Right renal cortex interstitium (tissue), 3 donors: ENCODE results near the gene SH3PXD2B. TPM values are rescaled to one million over a fixed set of nuclear protein-coding genes. Genes with fewer than 3 reads are reported as not detected.
"Not testable (repeated sequence)": the region's sequence is repeated elsewhere in the genome, so short reads cannot be mapped to it uniquely, and the experiment has no call there.

Experiments
- DNase-seq, 3 donors: peaks; one replicate each; pipeline ENCODE4 v3.0.0-alpha.2; 2013; ENCODE audit warnings: low read depth in 3 of 3, low spot score in 2 of 3
- polyA plus RNA-seq, 3 donors: library from polyadenylated mRNA; unstranded; fragments of 120-200 nt; gene quantifications; one replicate each; pipeline ENCODE4 v1.2.1, GENCODE V29; 2013; ENCODE audit not compliant: insufficient read length in 3 of 3

Gene SH3PXD2B
- polyA plus RNA-seq, 3 donors: 31.5 to 33.6 (median 32.0) TPM

DNA sequence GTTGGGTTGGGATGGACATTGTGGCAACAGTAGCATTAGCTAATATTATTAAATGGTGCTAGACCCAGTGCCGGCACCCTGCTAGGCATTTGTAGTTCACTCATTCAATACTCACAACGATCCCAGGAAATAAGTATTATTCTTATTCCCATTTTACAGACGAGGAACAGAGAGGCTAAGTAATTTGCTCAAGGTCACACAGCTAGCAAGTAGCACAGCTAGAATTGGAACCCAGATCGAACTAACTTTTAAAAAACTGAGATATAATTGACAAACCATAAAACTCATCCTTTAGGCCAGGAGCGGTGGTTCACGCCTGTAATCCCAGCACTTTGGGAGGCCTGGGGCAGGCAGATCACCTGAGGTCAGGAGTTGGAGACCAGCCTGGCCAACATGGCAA lies 79.5 kb downstream of the SH3PXD2B start:
- DNase-seq: no peak

- no peak for DNase-seq
Observed at GRCh38 chr5:172373680-172374079, 80.6 kb downstream of the SH3PXD2B start.

GRCh38 chr5:172371684-172372083 lies 82.6 kb downstream of the SH3PXD2B start:
- DNase-seq: no peak

- DNase-seq: no peak
Observed at GRCh38 chr5:172370648-172371545, 83.4 kb downstream of the SH3PXD2B start.

- DNase-seq: no peak
Observed at GRCh38 chr5:172370237-172370640, 84.1 kb downstream of the SH3PXD2B start.

DNA sequence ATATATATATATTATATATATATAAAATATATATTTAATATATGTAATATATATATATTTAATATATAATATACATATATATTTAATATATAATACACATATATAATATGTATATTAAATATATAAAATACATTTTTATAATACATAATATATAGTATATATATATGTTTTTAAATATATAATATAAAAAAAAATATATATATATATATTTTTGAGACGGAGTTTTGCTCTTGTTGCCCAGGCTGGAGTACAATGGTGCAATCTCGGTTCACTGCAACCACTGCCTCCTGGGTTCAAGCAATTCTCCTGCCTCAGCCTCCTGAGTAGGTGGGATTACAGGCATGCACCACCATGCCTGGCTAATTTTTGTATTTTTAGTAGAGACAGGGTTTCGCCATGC lies 85.6 kb downstream of the SH3PXD2B start:
- not testable (repeated sequence) for DNase-seq

DNA sequence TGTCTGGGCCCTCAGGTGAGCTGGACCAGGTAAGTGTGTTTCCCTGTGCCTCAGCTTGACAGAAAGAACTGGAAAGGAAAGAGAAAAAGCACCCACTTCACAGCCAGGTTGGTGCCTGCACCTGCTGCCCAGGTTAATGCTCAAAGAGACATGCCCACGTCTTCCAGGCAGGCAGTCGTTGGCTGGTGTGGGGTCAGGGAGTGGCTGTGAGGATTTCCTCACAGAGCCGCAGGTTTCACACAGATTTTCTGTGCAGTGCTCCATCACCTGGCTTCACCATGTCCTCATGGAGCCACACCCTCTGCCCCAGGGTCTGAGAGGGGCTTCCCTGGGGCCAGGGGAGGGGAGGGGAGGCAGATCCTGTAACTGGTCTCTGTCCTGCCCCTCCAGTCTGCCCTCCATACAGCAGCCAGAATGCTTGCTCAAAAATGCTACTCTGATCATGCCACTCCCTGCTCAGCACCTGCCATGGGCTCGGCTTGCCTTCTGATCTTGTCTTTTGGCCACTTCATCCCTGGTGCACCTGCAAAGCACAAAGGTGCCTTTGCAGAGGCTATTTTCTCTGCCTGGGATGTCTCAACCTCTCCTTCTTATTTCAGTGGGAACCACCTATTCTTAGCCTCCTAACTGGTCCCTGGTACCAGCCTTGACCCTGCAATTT lies 88.2 kb downstream of the SH3PXD2B start:
- DNase-seq: no peak

- DNase-seq: no peak
Observed at GRCh38 chr5:172364773-172365172, 89.6 kb downstream of the SH3PXD2B start.

DNA sequence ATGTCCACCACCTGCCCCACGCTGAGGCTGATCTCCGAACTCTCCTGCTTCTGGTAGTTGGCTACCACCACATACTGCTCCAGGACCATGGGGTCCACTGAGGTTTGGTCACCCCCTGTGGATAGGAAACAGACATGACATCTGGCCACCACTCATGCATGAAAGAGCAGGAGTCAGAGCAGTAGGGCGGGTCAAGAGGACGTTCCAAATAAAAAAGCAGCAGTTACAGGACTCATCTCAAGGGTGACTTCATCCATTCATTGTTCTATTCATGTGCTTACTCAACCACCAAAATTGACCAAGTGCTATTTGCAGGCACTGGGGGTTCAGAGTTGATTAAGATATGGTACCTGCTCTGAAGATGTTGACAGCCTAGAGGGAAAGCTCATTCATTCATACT lies 91.6 kb downstream of the SH3PXD2B start:
- DNase-seq: no peak

DNA sequence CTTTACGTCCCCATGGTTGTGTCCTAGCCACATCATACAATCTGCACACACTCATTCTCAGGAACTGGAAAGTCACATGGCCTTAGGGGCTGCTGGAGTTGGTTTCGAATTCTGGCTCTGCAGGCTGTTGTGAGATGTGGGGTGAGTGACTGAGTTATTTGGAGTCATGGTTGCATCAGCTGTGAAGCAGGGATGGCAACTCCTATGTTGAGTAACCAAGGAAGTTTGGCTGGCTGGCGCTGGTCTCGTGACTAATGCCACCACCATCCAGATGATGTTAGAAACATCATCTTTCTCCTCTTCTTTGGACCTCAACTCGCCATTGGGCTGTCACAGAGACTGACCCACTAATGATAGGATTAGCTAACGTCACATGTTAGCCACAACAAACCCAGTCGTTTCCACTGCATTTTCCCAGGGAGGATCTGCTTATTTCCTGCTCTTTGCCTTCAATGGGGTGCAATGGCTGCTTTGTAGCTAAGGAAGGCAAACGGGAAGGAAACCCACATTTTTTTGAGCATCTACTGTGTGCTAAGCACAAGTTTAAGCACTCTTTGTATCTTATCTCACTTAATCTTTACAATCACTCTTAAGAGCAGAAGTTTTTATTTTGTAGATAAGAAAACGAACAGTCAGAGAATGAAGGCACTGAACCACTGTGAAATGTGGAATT lies 92.6 kb downstream of the SH3PXD2B start:
- DNase-seq: no peak

DNA sequence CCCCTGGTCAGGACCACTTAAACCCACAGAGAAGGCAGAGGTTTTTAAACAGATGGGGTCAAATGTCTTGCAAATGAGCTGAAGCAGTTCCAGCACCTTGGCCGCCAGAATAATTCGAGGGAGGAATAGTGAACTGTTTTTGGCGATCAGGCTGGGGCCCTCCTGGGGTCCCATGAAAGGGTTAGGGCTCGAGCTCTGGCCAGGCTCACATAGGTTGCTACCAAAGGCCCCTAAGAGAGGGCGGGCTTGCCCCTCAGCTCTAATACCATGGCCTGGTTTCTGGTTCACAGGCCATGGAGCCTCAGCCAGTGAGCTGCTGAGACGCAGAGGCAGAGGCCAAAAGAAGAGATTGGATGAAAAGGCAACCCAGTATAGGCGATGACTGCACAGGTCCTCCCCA lies 96.0 kb downstream of the SH3PXD2B start:
- DNase-seq: no peak

DNA sequence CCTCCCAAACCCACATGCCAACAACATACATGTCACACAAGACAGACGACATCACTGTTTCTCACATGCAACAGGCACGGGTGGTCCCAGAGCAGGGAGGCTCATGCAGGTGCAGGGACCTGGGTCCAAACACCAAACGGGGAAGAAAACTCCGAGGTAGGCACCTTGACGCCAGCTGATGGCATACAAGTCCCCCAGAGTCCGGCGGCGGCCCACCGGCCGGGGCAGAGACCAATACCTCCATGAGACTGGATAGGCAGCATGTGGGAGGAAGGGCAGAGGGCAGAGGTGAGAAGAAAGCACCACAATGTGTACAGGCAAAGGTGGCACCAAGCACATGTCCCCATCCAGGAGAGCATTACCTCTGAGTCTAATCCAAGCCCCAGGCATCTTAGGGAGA lies 97.8 kb downstream of the SH3PXD2B start:
- DNase-seq: no peak

DNA sequence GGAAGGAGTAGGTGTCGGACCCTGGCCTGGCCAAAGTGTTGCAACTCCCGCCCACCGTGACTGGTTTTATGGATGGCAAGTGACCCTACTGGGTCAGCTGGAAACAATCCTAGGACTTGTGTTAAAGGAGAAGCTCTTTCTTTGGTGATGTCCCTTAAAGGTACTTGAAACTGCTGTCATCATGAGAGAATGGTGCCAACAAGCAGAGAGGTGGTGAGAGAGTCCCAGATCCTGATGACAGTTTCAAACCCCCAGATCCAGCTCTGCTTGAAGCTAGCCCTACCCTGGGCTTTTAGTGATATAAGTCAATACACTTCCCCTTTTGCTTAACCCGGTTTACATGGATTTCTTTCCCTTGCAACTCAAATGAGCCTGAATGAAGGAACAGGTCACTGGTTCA lies 98.3 kb downstream of the SH3PXD2B start:
- DNase-seq: no peak

DNA sequence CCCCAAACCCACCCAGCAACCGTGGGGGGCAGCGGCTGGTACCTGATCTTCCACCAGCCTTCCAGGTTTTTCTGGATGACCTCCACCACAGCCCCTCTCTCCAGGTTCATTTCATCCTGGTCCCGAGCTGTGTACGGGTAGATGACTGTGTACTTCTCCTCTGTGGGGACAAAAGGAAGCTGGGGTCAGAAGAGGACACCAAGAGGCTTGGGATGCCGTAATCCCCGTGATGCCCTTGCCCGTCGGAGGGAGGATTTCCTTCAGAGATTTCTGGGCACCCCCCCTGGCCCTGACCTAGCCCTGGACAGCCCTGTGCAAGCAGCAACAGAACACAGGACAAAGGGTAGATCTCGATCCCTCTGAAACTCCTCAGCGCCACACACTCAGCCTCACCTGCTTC lies 100.5 kb downstream of the SH3PXD2B start:
- no peak for DNase-seq

DNA sequence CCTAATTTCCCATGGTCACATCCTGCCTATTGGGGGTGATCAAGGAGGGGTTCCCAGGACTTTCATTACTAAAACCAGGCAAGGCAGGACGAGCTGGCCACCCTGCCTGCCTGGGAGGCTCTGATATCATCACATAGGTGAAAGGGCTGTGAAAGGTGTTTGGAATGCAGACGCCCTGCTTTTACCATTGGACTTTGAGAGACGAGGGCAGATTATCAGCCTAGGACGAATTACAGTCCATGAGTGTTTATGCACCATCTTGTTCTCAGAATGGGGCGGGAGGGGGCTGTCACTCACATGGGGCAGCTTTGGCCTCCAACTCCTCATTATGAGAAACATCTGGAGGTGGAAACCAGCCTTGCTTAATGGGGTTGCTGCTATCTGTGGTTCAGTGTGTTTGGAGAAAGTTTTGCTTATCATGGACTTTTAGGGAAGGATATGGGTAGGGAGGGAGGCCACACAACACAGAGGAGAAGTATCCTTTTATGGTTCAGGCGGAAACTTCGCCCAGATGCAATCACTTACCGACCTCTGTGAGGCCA lies 101.0 kb downstream of the SH3PXD2B start:
- DNase-seq: no peak

DNA sequence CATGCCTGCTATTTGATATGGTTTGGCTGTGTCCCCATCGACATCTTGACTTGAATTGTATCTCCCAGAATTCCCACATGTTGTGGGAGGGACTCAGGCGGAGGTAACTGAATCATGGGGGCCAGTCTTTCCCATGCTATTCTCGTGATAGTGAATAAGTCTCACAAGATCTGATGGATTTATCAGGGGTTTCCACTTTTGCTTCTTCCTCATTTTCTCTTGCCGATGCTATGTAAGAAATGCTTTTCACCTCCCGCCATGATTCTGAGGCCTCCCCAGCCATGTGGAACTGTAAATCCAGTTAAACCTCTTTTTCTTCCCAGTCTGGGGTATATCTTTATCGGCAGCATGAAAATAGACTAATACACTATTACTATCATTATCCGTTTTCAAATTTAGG lies 101.8 kb downstream of the SH3PXD2B start:
- DNase-seq: not testable (repeated sequence)

DNA sequence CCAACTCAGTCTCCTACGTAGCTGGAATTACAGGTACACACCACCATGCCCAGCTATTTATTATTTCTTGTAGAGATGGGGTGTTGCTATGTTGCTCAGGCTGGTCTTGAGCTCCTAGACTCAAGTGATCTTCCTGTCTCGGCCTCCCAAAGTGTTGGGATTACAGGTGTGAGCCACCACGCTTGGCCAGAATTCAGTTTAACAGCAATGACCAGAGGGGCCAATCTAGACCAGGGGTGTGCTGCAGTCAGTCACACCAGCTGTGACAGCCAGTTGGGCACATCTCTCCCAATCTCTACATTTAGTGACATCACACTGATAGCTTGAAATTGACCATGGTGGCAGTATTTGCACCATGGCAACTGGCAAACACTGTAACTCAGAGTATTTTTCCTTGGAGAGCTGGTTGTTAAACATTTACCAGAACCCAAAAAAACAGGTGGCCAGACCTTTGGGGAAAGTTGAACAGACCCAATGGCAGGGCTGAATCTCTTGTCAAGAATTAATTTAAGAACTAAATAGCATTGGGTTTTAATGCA lies 103.0 kb downstream of the SH3PXD2B start:
- DNase-seq: no peak

DNA sequence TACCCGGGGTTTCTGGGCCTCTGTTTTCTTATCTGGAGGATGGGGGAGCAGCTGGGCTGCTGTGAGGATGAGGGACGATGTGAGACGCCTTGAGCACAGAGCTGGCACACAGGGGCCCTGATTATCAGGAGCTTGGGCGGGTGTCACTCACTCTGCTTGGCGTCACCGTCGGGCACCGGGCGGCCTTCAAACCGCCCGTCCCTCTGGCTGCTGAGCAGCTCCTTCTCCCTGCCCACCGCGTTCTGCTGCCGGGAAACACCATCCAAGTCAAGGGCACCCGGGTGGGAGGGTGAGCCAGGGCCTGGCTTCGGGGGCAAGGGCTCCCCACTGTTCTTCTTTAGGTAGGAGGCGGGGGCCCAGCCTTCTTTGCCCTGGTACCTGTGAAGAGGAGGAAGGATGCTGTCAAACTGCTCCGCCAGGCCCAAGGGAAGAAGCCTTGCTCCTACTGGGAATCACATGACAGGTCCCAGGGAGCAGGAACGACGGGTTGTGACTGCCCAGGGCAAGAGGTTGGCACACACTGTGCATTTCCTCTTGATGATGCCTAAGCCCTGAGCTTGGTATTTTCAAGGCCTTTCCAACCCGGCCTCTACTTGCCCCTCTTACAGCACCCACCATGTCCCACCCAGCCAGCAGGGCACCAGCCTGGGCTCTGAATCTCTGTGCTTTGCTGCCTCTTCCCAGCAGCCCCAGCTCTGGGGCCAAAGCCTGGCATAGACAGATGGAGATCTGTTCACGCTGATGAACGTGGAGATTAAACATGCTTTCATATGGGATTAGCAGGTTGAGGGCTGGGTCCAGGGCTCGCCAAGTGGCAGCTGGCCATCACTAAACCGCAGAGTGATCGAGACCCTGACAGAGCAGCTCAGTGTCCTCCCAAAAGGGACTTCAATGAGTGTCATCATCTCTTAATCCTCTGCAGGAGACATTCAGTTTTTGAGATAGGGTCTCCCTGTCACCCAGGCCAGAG lies 103.8 kb downstream of the SH3PXD2B start:
- no peak for DNase-seq

DNA sequence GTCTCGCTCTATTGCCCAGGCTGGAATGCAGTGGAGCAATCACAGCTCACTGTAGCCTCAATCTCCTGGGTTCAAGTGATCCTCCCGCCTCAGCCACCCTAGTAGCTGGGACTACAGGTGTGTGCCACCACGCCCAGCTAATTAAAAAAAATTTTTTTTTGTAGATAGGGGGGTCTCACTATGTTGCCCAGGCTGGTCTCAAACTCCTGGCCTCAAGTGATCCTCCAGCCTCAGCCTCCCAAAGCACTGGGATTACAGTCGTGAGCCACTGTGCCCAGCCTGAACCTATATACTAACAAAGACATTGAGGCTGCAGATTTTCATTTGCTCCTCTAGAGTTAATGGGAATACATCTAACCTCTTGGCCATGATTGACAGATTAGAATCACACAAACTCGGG lies 105.6 kb downstream of the SH3PXD2B start:
- not testable (repeated sequence) for DNase-seq

DNA sequence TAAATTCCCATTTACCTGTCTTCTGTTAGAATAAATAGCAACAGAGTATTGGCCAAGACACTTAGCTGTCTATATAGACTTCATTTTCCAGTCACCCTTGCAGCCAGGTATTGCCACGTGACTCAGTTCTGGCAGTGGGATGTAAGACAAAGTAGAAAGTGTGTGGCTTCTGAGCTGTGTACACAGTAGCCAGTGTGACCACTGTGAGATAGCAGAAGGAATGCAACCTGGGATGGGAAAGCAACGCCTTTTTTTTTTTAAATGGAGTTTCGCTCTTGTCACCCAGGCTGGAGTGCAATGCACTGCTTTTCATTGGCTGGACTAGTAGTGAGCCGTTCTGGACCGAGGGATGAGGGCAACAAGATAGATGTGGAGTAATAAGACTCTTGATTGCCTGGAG lies 106.2 kb downstream of the SH3PXD2B start:
- DNase-seq: no peak
